Erythroblast (primary cell): Measurements from ENCODE around the gene KRIT1.

Experiments
- GATA1 ChIP-seq: IDR thresholded peaks from 2 replicates; pipeline ENCODE4 v1.6.1; 2011; ENCODE audit warnings: low read depth, mild to moderate bottlenecking, control low read depth, low read length, moderate library complexity
- POLR2A ChIP-seq: IDR thresholded peaks from 2 replicates; pipeline ENCODE4 v1.6.1; 2011; ENCODE audit warnings: mild to moderate bottlenecking, low read length

- TF ChIP-seq POLR2A (no peak), GATA1 (no peak)
Measured at GRCh38 chr7:92275327-92275726, 29.6 kb upstream of the KRIT1 start.
